Activated CD4-positive, alpha-beta memory T cell treated with anti-CD3 and anti-CD28 coated beads for 36 hours (primary cell): ENCODE data around the gene ADGRV1. TPM values are rescaled to one million over a fixed set of nuclear protein-coding genes. Genes with fewer than 3 reads are reported as not detected.
"Not testable (repeated sequence)": the region's sequence is repeated elsewhere in the genome, so short reads cannot be mapped to it uniquely, and the experiment has no call there.

Experiments
- CTCF ChIA-PET: fragments of 350-600 bp; sonication (Branson Sonifier 250); formaldehyde crosslinking; loops from one replicate; lab custom pipeline; 2021; ENCODE audit warnings: antibody characterized with exemption, inconsistent platforms; lab: Charles Lee
- POLR2A ChIA-PET: fragments of 350-600 bp; sonication (Branson Sonifier 250); formaldehyde crosslinking; loops from one replicate; lab custom pipeline; 2021; ENCODE audit warnings: antibody characterized with exemption; lab: Charles Lee
- DNase-seq: peaks from one replicate; pipeline ENCODE4 v3.0.0-alpha.2; 2020
- H3K27ac Mint-ChIP-seq: one replicate; pipeline ENCODE4 v1.8.0; 2021; ENCODE audit warnings: mixed read lengths
- H3K27me3 Mint-ChIP-seq: one replicate; pipeline ENCODE4 v1.8.0; 2021; ENCODE audit warnings: mixed read lengths
- H3K36me3 Mint-ChIP-seq: one replicate; pipeline ENCODE4 v1.8.0; 2021; ENCODE audit warnings: mixed read lengths
- H3K4me1 Mint-ChIP-seq: one replicate; pipeline ENCODE4 v1.8.0; 2021; ENCODE audit warnings: low read depth, mixed read lengths
- H3K4me3 Mint-ChIP-seq: one replicate; pipeline ENCODE4 v1.8.0; 2021; ENCODE audit warnings: mild to moderate bottlenecking, mixed read lengths
- H3K9me3 Mint-ChIP-seq: one replicate; pipeline ENCODE4 v1.8.0; 2021; ENCODE audit warnings: mixed read lengths
- intact Hi-C: fragments of 100-400 bp; cut with micrococcal nuclease; formaldehyde crosslinking; loops from one replicate; pipeline ENCODE4 v1.15.1; 2023
- total RNA-seq, 2 experiments: library from RNA; stranded (reverse); gene quantifications; one replicate each; pipeline ENCODE4 v1.2.3, GENCODE V29; 2021

Gene ADGRV1
- total RNA-seq, 2 experiments from 2014 or later: 0.05 TPM; not detected in 1

GRCh38 chr5:90579905-90580304 lies 21.3 kb downstream of the ADGRV1 start:
- intact Hi-C loops, H3K27ac Mint-ChIP-seq, H3K36me3 Mint-ChIP-seq, H3K4me3 Mint-ChIP-seq, DNase-seq, POLR2A ChIA-PET, H3K4me1 Mint-ChIP-seq, CTCF ChIA-PET: not testable (repeated sequence)
- Mint-ChIP-seq H3K9me3 (peaks cover 18% of the 10 kb centered on the region), H3K27me3 (peaks cover 26% of the 10 kb centered on the region)

- Mint-ChIP-seq H3K27me3 (peaks cover 25% of the 10 kb centered on the region), H3K4me3 (no peak overlapping the region), H3K9me3 (peaks cover 13% of the 10 kb centered on the region), H3K4me1 (no peaks in the 10 kb centered on the region), H3K36me3 (no peaks in the 10 kb centered on the region), H3K27ac (no peak overlapping the region)
- DNase-seq: no peak
- POLR2A ChIA-PET: no interaction called here
- CTCF ChIA-PET: interaction anchor here (1.0 kb wide), 1 partner anchor 96 kb away, joined by 3 read pairs; no protein-coding TSS in a partner anchor
- intact Hi-C loops: no loop called here
Observed at GRCh38 chr5:90581956-90582355, 23.4 kb downstream of the ADGRV1 start.

DNA sequence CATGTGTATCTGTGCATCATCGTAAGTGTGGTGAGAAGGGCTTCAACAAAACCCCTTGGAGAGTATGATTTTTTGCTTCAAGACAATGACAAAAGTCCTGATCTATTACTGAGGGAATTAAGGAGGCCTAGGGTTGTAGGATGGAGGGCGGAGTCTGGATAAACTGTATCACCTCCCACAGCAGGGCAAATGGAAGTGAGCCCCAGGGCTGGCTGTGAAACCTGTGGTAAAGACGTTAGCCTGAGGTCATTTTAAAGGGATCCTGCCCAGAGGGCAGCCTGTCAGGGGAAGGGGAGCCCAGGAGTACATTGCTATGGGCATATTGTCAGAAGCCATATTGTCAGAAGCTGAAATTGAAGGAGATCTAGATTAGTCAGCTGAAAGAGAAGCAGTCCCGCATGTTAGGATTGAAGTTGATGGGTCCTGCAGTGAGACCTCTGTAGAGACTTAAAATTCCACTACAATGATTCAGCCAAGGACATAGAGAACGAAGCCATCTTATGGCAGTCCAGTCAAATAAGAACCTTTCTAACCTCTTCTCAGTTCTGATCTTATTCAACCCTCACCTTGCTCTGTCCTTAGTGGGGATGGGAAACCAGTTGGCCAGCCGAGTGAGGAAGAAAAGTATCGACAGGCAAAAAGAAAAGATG lies 26.9 kb downstream of the ADGRV1 start:
- intact Hi-C loops: no loop called here
- Mint-ChIP-seq H3K9me3 (no peaks in the 10 kb centered on the region), H3K27ac (no peak overlapping the region), H3K4me1 (no peaks in the 10 kb centered on the region), H3K27me3 (peaks cover 24% of the 10 kb centered on the region), H3K4me3 (no peak overlapping the region), H3K36me3 (no peaks in the 10 kb centered on the region)
- ChIA-PET POLR2A (no interaction called here), CTCF (no interaction called here)
- no peak for DNase-seq

- Mint-ChIP-seq H3K36me3 (no peaks in the 10 kb centered on the region), H3K9me3 (no peaks in the 10 kb centered on the region), H3K4me3 (no peak overlapping the region), H3K27me3 (peaks cover 22% of the 10 kb centered on the region), H3K27ac (no peak overlapping the region), H3K4me1 (no peaks in the 10 kb centered on the region)
- ChIA-PET POLR2A (no interaction called here), CTCF (no interaction called here)
- intact Hi-C loops: no loop called here
- no peak for DNase-seq
Observed at GRCh38 chr5:90586469-90586868, 27.9 kb downstream of the ADGRV1 start.

GRCh38 chr5:90590170-90590569 lies 31.6 kb downstream of the ADGRV1 start:
- H3K4me1 Mint-ChIP-seq: no peaks in the 10 kb centered on the region
- H3K27ac Mint-ChIP-seq: no peak overlapping the region
- intact Hi-C loops: no loop called here
- ChIA-PET POLR2A (no interaction called here), CTCF (no interaction called here)
- H3K27me3 Mint-ChIP-seq: peaks cover 17% of the 10 kb centered on the region
- no peak overlapping the region for H3K4me3 Mint-ChIP-seq
- peaks cover 4% of the 10 kb centered on the region for H3K9me3 Mint-ChIP-seq
- DNase-seq: no peak
- no peaks in the 10 kb centered on the region for H3K36me3 Mint-ChIP-seq

GRCh38 chr5:90593083-90593482 lies 34.5 kb downstream of the ADGRV1 start:
- H3K4me3 Mint-ChIP-seq, intact Hi-C loops, H3K27ac Mint-ChIP-seq, H3K9me3 Mint-ChIP-seq, H3K27me3 Mint-ChIP-seq, POLR2A ChIA-PET, H3K36me3 Mint-ChIP-seq, CTCF ChIA-PET, DNase-seq, H3K4me1 Mint-ChIP-seq: not testable (repeated sequence)

GRCh38 chr5:90595766-90596165 lies 37.2 kb downstream of the ADGRV1 start:
- H3K36me3 Mint-ChIP-seq, H3K27ac Mint-ChIP-seq, H3K9me3 Mint-ChIP-seq, H3K27me3 Mint-ChIP-seq, POLR2A ChIA-PET, intact Hi-C loops, DNase-seq, H3K4me3 Mint-ChIP-seq, CTCF ChIA-PET, H3K4me1 Mint-ChIP-seq: not testable (repeated sequence)

DNA sequence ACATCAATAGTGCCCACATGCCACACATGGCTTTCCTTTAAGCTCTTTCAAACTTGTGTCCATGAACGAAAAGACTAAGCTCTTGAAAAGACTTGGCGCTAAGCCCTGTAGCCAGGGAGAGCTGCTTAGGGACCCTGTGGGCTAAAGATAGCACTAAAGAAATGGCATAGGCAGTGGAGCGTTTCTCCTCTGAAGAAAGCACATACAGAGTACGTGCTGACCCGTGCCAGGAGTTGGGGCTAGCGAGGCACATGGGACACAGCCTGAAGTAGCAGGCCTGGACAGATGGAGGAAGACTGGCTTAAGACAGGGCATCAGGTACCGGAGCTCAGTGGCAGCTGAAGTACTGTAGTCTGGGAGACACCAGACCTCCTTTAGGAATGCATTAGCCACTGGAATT lies 39.7 kb downstream of the ADGRV1 start:
- ChIA-PET CTCF (interaction anchor here (0.6 kb wide), 1 partner anchor 948 kb away, joined by 3 read pairs; no protein-coding TSS in a partner anchor), POLR2A (no interaction called here)
- DNase-seq: no peak
- Mint-ChIP-seq H3K27ac (no peak overlapping the region), H3K36me3 (no peaks in the 10 kb centered on the region), H3K9me3 (peaks cover under 1% of the 10 kb centered on the region), H3K4me1 (no peaks in the 10 kb centered on the region), H3K27me3 (peaks cover 6% of the 10 kb centered on the region), H3K4me3 (no peak overlapping the region)
- intact Hi-C loops: no loop called here

DNA sequence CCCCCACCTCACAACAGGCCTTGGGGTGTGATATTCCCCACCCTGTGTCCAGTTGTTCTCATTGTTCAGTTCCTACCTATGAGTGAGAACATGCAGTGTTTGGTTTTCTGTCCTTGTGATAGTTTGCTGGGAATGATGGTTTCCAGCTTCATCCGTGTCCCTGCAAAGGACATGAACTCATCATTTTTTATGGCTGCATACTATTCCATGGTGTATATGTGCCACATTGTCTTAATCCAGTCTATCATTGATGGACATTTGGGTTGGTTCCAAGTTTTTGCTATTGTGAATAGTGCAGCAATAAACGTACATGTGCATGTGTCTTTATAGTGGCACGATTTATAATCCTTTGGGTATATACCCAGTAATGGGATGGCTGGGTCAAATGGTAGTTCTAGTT lies 41.7 kb downstream of the ADGRV1 start:
- H3K9me3 Mint-ChIP-seq, POLR2A ChIA-PET, DNase-seq, H3K36me3 Mint-ChIP-seq, H3K4me1 Mint-ChIP-seq, H3K27ac Mint-ChIP-seq, H3K4me3 Mint-ChIP-seq, CTCF ChIA-PET, H3K27me3 Mint-ChIP-seq, intact Hi-C loops: not testable (repeated sequence)

DNA sequence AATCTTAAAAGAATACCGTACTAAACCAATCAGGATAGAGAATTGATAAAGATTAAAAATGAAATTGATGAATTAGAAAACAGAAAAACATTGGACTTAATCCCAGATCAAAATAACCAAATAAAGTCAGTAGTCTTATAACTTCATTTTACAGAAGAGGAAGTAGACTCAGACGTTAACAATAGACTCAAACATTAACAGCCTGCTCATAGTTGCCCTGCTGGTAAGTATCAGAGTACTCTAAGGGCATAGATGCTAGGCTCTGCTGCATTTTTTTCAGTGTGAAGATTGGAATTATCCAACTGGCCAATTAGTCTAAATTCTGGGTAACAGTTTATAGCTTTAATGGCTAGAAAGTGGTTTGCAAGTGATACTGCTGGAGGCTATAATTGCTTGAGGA lies 42.9 kb downstream of the ADGRV1 start:
- ChIA-PET POLR2A (no interaction called here), CTCF (no interaction called here)
- no peaks in the 10 kb centered on the region for H3K9me3 Mint-ChIP-seq
- H3K4me3 Mint-ChIP-seq: no peak overlapping the region
- DNase-seq: no peak
- no peaks in the 10 kb centered on the region for H3K4me1 Mint-ChIP-seq
- intact Hi-C loops: no loop called here
- peaks cover 10% of the 10 kb centered on the region for H3K27me3 Mint-ChIP-seq
- no peak overlapping the region for H3K27ac Mint-ChIP-seq
- H3K36me3 Mint-ChIP-seq: no peaks in the 10 kb centered on the region

DNA sequence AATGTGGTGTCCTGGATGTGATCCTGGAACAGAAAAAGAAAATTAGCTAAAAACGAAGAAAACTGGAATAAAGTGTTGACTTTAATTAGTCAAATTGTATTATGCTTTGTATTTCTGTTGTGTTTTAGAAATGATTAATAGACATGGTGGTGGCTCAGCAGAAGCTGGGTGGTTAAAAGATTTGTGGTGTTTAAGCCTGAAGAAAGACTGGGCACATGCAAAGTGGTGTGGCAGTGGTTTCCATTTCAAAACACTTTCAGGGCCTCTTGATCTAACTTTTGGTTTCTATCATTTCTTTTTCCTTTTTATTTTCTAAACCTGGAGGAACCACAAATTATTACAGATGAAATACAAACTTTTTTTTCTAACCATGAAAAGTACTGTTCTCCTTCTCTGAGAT lies 44.1 kb downstream of the ADGRV1 start:
- intact Hi-C loops: no loop called here
- CTCF ChIA-PET: no interaction called here
- no peak overlapping the region for H3K27ac Mint-ChIP-seq
- H3K4me3 Mint-ChIP-seq: no peak overlapping the region
- H3K36me3 Mint-ChIP-seq: no peaks in the 10 kb centered on the region
- DNase-seq: no peak
- POLR2A ChIA-PET: no interaction called here
- H3K4me1 Mint-ChIP-seq: no peaks in the 10 kb centered on the region
- H3K9me3 Mint-ChIP-seq: no peaks in the 10 kb centered on the region
- H3K27me3 Mint-ChIP-seq: peaks cover 13% of the 10 kb centered on the region

DNA sequence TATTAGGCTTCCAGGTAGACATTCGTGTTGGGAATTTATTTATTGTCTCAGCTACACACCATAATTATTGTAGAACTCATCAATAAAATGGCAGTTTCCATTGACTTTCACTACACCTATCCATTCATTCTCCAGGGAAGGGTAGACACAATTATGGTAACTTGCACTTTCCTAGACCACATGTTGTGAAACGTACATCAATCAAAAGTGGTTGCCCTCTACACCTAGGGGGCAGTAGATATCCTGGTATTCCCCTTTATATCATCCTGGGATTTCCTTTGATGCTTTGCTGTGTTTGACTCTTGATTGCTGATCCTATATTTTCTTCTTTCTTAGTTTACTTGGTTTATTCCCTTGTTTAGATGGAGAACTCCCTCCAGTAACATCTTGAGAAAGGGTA lies 47.9 kb downstream of the ADGRV1 start:
- POLR2A ChIA-PET: no interaction called here
- CTCF ChIA-PET: no interaction called here
- intact Hi-C loops: loop anchor here (5.0 kb wide), 2 partner anchors 49 to 169 kb away; partner anchors contain the start of gene ADGRV1

DNA sequence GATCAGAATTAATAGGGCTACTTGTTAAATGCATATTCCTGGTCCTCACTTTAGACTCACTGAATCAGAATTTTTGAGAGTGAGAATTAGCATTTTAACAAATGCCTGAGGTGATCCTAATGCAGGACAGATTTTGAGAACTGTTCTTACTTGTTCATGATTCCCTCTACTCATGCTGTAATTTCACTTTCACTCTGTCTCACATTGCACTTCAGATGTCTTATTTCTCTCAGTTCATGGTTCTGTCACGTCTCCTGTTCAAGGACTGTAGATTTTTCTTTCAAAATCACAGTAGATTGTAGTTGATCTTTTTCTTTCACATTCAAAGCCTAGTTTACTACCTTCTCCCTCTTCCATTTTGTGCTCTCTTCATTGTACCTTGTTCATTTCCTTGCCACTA lies 54.3 kb downstream of the ADGRV1 start:
- Mint-ChIP-seq H3K4me3 (no peak overlapping the region), H3K27ac (no peak overlapping the region), H3K36me3 (no peaks in the 10 kb centered on the region), H3K27me3 (peaks cover 2% of the 10 kb centered on the region), H3K9me3 (no peaks in the 10 kb centered on the region), H3K4me1 (peaks cover 7% of the 10 kb centered on the region)
- CTCF ChIA-PET: no interaction called here
- POLR2A ChIA-PET: no interaction called here
- DNase-seq: no peak
- intact Hi-C loops: no loop called here

More for the DNA sequence above, 47.9 kb downstream of the ADGRV1 start:
- Mint-ChIP-seq H3K4me3 (no peak overlapping the region), H3K27ac (no peak overlapping the region), H3K36me3 (no peaks in the 10 kb centered on the region), H3K9me3 (no peaks in the 10 kb centered on the region), H3K4me1 (no peaks in the 10 kb centered on the region), H3K27me3 (peaks cover 15% of the 10 kb centered on the region)
- DNase-seq: no peak
